Astrocyte of the cerebellum (primary cell): ENCODE results near the gene CAMTA1.
"Not testable (repeated sequence)": the region's sequence is repeated elsewhere in the genome, so short reads cannot be mapped to it uniquely, and the experiment has no call there.

Source experiments
- DNase-seq: peaks from one replicate; pipeline ENCODE4 v3.0.0-alpha.2; 2011; ENCODE audit warnings: low read depth
- H3K4me3 ChIP-seq: 2 replicates; pipeline ENCODE4 v1.5.1; 2011; ENCODE audit warnings: mild to moderate bottlenecking, low read depth, low read length, moderate library complexity
- in situ Hi-C: cut with HindIII; loops from 2 replicates; pipeline ENCODE4 v1.10.0; 2017; ENCODE audit warnings: low sequenced_read_pairs
- TF ChIP-seq, protein P1 (sequence below): IDR thresholded peaks from 2 replicates; pipeline ENCODE4 v1.5.1; 2012; ENCODE audit warnings: low read length, low read depth, moderate library complexity, mild to moderate bottlenecking; ENCODE audit errors: missing control alignments

CAMTA1 gene

DNA sequence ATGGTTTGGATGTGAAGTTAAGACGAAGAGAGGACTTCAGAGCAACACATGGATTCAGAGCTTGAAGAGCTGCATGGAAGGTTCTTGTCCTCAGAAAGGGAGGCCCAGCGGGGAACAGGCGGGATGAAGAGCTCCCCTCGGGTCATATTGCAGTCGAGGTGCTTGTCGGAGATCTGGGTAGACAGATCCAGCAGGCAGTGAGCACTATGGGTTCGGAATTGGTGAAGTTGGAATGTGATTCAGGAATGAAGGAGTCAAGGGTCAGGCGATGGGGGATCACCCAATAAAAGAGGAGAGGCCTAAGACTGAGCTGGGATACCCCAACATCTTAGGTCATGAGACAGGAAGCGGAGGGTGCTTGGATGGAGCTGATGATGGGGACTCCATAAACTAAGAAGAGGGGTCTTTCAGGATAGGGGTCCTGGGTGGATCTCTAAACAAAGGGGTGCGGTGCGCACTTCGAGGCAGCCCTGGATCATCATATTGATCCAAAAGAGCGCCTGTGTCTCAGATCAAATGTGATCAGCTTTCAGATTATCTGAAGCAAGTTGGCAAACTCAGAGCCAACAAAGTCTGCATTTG is 809.6 kb downstream of the CAMTA1 start:
- in situ Hi-C loops: no loop called here
- TF ChIP-seq, protein P1, sequence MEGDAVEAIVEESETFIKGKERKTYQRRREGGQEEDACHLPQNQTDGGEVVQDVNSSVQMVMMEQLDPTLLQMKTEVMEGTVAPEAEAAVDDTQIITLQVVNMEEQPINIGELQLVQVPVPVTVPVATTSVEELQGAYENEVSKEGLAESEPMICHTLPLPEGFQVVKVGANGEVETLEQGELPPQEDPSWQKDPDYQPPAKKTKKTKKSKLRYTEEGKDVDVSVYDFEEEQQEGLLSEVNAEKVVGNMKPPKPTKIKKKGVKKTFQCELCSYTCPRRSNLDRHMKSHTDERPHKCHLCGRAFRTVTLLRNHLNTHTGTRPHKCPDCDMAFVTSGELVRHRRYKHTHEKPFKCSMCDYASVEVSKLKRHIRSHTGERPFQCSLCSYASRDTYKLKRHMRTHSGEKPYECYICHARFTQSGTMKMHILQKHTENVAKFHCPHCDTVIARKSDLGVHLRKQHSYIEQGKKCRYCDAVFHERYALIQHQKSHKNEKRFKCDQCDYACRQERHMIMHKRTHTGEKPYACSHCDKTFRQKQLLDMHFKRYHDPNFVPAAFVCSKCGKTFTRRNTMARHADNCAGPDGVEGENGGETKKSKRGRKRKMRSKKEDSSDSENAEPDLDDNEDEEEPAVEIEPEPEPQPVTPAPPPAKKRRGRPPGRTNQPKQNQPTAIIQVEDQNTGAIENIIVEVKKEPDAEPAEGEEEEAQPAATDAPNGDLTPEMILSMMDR: no peak
- no peak for DNase-seq
- H3K4me3 ChIP-seq: no peak overlapping the region

DNA sequence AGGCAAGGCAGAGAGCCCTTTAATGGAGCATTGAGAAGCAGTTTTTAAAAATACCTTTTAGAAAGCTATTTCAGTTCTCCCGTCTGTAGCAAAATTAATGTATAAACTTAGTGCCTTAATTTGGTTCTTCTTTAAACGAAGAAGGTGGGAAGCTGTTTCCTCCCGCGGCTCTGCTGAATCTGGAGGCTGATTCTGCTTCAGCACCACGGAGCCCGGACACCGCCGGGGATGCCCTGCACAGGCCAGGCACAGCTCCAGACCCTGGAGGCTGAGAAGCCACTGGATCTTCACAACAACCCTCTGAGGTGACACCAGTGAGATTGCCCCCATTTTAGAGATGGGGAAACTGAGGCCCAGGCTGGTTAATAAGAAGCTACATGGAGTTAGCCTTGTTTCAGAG is 810.1 kb downstream of the CAMTA1 start:
- TF ChIP-seq, protein P1: no peak
- no peak overlapping the region for H3K4me3 ChIP-seq
- no peak for DNase-seq
- in situ Hi-C loops: no loop called here

DNA sequence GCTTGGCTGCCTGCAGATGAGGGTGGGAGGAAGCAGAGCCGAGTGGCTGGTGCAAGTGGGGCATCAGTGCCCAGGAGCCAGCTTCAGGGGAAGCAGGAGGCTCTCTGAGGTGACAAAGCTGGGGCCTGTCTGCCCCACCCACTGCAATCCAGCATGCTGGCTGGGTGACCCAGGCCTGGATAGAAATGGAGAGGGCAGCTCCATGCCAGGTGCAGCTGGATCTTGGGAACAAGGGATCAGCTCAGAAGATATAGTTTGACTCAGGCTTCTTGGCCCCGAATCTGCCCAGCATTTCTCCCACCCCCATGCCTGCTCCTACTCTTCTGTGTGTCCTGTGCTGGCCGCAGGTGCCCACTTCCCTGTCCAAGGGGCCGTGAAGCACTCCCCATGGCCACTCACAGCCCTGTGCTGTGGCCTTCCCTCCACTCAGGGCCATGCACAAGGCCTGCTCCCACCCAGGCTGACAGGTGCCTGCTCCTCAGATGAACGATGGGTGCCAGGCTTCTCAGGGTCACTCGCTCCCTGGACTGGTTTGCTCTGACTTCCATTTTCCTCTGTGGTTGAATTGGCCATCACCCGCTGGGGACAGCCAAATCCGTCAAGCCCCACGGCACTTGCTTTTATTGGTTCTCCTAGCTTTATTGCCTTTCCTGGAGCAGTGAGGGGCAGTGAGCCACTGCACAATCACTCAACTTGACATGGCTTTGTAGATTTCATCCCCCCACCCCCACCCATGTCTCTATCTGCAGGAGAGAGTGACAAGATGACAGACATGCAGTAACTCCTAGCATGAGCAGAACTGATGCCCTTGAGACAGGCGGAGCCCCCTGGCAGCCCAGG is 811.1 kb downstream of the CAMTA1 start:
- in situ Hi-C loops: no loop called here
- DNase-seq: no peak
- TF ChIP-seq, protein P1: no peak

DNA sequence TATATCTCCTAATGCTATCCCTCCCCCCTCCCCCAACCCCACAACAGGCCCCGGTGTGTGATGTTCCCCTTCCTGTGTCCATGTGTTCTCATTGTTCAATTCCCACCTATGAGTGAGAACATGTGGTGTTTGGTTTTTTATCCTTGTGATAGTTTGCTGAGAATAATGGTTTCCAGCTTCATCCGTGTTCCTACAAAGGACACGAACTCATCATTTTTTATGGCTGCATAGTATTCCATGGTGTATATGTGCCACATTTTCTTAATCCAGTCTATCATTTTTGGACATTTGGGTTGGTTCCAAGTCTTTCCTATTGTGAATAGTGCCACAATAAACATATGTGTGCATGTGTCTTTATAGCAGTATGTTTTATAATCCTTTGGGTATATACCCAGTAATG is 812.8 kb downstream of the CAMTA1 start:
- in situ Hi-C loops, DNase-seq, H3K4me3 ChIP-seq: not testable (repeated sequence)

More for the DNA sequence above, 811.1 kb downstream of the CAMTA1 start:
- no peak overlapping the region for H3K4me3 ChIP-seq

DNA sequence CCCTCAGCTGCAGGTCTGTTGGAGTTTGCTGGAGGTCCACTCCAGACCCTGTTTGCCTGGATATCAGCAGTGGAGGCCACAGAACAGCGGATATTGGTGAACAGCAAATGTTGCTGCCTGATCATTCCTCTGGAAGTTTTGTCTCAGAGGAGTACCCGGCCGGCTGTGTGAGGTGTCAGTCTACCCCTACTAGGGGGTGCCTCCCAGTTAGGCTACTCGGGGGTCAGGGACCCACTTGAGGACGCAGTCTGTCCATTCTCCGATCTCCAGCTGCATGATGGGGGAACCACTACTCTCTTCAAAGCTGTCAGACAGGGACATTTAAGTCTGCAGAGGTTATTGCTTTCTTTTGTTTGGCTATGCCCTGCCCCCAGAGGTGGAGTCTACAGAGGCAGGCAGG is 819.7 kb downstream of the CAMTA1 start:
- H3K4me3 ChIP-seq, in situ Hi-C loops, DNase-seq: not testable (repeated sequence)

DNA sequence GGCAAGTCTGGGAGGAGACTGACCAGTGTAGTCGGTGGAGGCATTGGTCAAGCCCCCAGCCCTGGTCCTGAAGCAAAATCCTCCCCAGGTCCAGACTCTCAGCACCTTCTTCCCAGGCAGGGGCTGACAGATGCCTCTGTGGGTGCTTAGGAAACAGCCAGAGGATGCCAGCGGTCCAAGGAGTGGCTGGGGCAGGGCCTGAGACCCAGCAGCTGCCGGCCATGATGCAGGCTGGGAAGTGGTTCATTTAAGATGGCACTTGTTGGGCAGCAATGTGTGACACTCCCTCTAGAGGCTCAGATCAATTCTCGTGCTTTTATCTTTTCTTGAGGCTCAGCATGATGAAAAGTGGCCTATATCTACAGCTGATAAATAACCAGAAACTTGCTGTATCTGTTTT is 820.8 kb downstream of the CAMTA1 start:
- H3K4me3 ChIP-seq: no peak overlapping the region
- TF ChIP-seq, protein P1: no peak
- in situ Hi-C loops: no loop called here
- no peak for DNase-seq

GRCh38 chr1:7607097-7607496 is 821.8 kb downstream of the CAMTA1 start:
- in situ Hi-C loops: no loop called here
- DNase-seq: no peak
- TF ChIP-seq, protein P1: no peak
- H3K4me3 ChIP-seq: no peak overlapping the region
